Thymus (tissue), 11 donors: ENCODE data around the gene SNRNP200. TPM values are rescaled to one million over a fixed set of nuclear protein-coding genes. Genes with fewer than 3 reads are reported as not detected.
A peak's percentile ranks its signal among the peaks of the same experiment; 100 is the strongest.

Experiments
- DNase-seq, 9 donors: peaks; one replicate each; pipeline ENCODE4 v3.0.0-alpha.2; 2013; ENCODE audit warnings: low spot score in 9 of 9, low read depth in 6 of 9, missing footprints in 1 of 9
- H3K27ac ChIP-seq, 2 donors: one replicate each; pipeline ENCODE4 v1.5.1; 2013; ENCODE audit warnings: control low read depth in 1 of 2, low read depth in 1 of 2, low read length in 1 of 2, mild to moderate bottlenecking in 1 of 2, moderate library complexity in 1 of 2
- H3K27me3 ChIP-seq, 2 donors: one replicate each; pipeline ENCODE4 v1.5.1; 2013; ENCODE audit warnings: low read length in 1 of 2; ENCODE audit not compliant: control insufficient read depth in 2 of 2, insufficient read depth in 1 of 2
- H3K36me3 ChIP-seq, 2 donors: one replicate each; pipeline ENCODE4 v1.5.1; 2013; ENCODE audit warnings: low read length in 1 of 2, mild to moderate bottlenecking in 1 of 2, moderate library complexity in 1 of 2; ENCODE audit not compliant: control insufficient read depth in 2 of 2, insufficient read depth in 2 of 2
- H3K4me1 ChIP-seq, 2 donors: one replicate each; pipeline ENCODE4 v1.5.1; 2013; ENCODE audit warnings: low read length in 2 of 2; ENCODE audit not compliant: control insufficient read depth in 2 of 2, insufficient read depth in 2 of 2
- H3K4me3 ChIP-seq, 2 donors: one replicate each; pipeline ENCODE4 v1.5.1; 2013; ENCODE audit warnings: low read length in 2 of 2, control low read depth in 1 of 2, mild to moderate bottlenecking in 1 of 2
- H3K9me3 ChIP-seq, 2 donors: one replicate each; pipeline ENCODE4 v1.5.1; 2013; ENCODE audit warnings: low read length in 1 of 2, mild to moderate bottlenecking in 1 of 2; ENCODE audit not compliant: control insufficient read depth in 2 of 2, insufficient read depth in 1 of 2
- WGBS: extraction: QIAGEN DNeasy Blood & Tissue Kit; methylation state at CpG from one replicate; pipeline ENCODE4 v1.1.7; 2013; 5-methylcytosine and 5-hydroxymethylcytosine counted together
- polyA plus RNA-seq: library from polyadenylated mRNA; stranded (reverse); fragments of 200-250 nt; gene quantifications from one replicate; pipeline ENCODE4 v1.2.3, GENCODE V29; 2013
- total RNA-seq: library from RNA; stranded (reverse); fragments of 120-200 nt; gene quantifications from one replicate; pipeline ENCODE4 v1.2.4, GENCODE V29; 2013
- donor health status: healthy.

The SNRNP200 gene
- total and polyA plus RNA-seq, 2 donors = 51.1 to 105 TPM

- Histone ChIP-seq H3K4me3 (no peak overlapping the region), H3K4me1 (peaks cover 17 to 36% of the 10 kb centered on the region in 2 donors), H3K27ac (no peak overlapping the region), H3K27me3 (peaks cover 0 to 14% of the 10 kb centered on the region in 2 donors), H3K36me3 (no peaks in the 10 kb centered on the region), H3K9me3 (peaks cover 0 to 4% of the 10 kb centered on the region in 2 donors)
- 97% methylated on average over 3 of the region's 3 CpGs for WGBS
- no peak for DNase-seq
Observed at GRCh38 chr2:96320326-96320725, 15.0 kb upstream of the SNRNP200 start.

DNA sequence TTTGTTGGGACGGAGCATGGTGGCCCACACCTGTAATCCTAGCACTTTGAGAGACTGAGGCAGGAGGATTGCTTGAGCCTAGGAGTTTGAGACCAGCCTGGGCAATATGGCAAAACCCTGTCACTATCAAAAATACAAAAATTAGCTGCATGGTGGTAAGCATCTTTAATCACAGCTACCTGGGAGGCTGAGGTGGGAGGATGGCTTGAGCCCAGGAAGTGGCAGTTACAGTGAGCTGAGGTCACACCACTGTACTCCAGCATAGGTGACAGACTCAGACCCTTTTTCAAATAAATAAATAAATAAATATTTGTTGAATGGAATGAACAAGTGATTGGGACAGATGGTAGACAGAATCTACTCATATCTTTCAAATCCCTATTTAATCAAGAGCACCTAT is 14.1 kb upstream of the SNRNP200 start:
- Histone ChIP-seq H3K4me3 (no peak overlapping the region), H3K9me3 (peaks cover 0 to 4% of the 10 kb centered on the region in 2 donors), H3K4me1 (peaks cover 11 to 34% of the 10 kb centered on the region in 2 donors), H3K27ac (no peak overlapping the region), H3K27me3 (peaks cover 0 to 14% of the 10 kb centered on the region in 2 donors), H3K36me3 (no peaks in the 10 kb centered on the region)
- DNase-seq = no peak
- 88% methylated on average over 1 of the region's 1 CpG for WGBS

DNA sequence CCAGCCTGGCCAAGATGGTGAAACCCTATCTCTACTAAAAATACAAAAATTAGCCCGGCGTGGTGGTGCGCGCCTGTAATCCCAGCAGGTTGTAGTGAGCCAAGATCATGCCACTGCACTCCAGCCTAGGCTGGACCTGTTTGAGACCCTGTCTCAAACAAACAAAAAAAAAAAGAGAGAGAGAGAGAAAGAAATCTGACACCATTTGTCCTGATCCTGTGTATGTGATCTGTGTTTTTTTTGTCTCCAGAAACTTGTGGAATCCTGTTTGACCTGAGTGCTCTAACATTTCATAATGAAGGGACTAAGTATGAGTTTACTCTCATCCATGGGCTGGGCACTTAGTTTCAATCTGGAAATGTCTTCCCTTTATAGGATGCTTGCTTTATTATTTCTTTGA is 13.4 kb upstream of the SNRNP200 start:
- 98% methylated on average over 4 of the region's 4 CpGs for WGBS
- DNase-seq = no peak
- H3K27ac ChIP-seq = no peak overlapping the region
- H3K9me3 ChIP-seq = peaks cover 0 to 4% of the 10 kb centered on the region in 2 donors
- no peaks in the 10 kb centered on the region for H3K36me3 ChIP-seq
- H3K4me1 ChIP-seq = peaks cover 11 to 34% of the 10 kb centered on the region in 2 donors
- H3K27me3 ChIP-seq = peaks cover 0 to 14% of the 10 kb centered on the region in 2 donors
- no peak overlapping the region for H3K4me3 ChIP-seq

- peaks cover 11 to 34% of the 10 kb centered on the region in 2 donors for H3K4me1 ChIP-seq
- peaks cover 0 to 14% of the 10 kb centered on the region in 2 donors for H3K27me3 ChIP-seq
- H3K9me3 ChIP-seq = peaks cover 0 to 4% of the 10 kb centered on the region in 2 donors
- 100% methylated on average over 4 of the region's 4 CpGs for WGBS
- H3K4me3 ChIP-seq = no peak overlapping the region
- H3K27ac ChIP-seq = no peak overlapping the region
- no peak for DNase-seq
- H3K36me3 ChIP-seq = no peaks in the 10 kb centered on the region
Observed at GRCh38 chr2:96317584-96317997, 12.2 kb upstream of the SNRNP200 start.

- Histone ChIP-seq H3K36me3 (no peaks in the 10 kb centered on the region), H3K27me3 (peaks cover 0 to 13% of the 10 kb centered on the region in 2 donors), H3K4me1 (peaks cover 11 to 31% of the 10 kb centered on the region in 2 donors)
Observed at GRCh38 chr2:96316999-96317398, 11.7 kb upstream of the SNRNP200 start.

DNA sequence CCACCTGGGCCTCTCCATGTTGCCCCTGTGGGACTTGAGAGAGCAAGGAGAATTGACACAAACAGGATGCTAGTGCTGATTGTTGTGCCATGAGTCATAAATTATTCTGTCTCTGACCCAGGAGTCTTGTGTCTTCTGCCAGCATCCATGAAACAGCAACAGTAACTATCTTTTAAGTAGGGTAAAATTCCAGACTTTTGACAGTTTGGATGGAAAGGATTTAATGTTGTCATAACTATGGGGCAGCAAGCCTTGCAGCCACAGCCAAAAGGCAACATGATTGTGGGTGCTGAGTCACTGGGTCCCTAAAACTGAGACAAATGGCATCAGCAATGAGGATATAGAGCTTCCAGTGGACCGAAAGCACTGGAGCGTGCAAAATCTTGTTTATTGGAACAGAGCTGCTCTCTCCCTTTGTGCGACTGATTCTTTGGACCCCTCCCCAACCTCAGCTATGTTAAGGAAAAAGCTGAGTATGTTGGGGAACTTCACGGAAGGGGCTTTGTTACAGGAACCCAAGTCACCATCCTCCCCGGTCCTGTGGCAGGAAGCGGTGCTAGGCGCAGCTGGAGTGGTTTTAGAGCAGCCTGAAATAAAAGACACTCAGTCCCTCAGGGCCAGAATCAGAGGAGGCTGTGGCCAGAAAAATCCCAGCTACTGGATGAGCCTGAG is 10.2 kb upstream of the SNRNP200 start:
- DNase-seq = peak in 2 of 9 donors; percentile 21 to 59
- Histone ChIP-seq H3K27ac (peak overlapping the region in 1 of 2 donors; percentile 44), H3K4me1 (peaks cover 11 to 17% of the 10 kb centered on the region in 2 donors), H3K4me3 (no peak overlapping the region), H3K27me3 (no peaks in the 10 kb centered on the region), H3K36me3 (no peaks in the 10 kb centered on the region), H3K9me3 (no peaks in the 10 kb centered on the region)
- WGBS = 9% methylated on average over 7 of the region's 7 CpGs

More at GRCh38 chr2:96316999-96317398, 11.7 kb upstream of the SNRNP200 start:
- H3K9me3 ChIP-seq = peaks cover 0 to 4% of the 10 kb centered on the region in 2 donors
- no peak for DNase-seq
- no peak overlapping the region for H3K27ac ChIP-seq
- no peak overlapping the region for H3K4me3 ChIP-seq

DNA sequence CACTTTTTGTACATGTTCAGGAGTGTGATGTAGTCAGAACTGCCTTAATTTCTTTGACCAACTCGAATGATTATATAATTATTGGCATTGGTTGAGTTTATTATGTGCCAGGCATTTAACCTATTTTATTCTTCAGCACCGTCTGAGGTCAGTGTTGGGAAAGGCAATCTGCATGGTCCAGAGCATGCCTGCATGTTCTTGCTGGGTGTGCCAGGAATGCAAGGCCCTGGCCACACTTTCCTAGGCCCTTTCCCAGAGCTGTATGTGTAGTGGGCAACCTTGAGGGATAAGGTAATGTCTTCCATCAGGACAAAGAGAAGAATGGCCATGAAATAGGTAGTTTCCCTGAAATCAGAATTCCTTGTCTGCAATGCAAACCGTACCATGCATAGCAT is 9.7 kb upstream of the SNRNP200 start:
- no peaks in the 10 kb centered on the region for H3K36me3 ChIP-seq
- 93% methylated on average over 3 of the region's 3 CpGs for WGBS
- DNase-seq = no peak
- no peak overlapping the region for H3K27ac ChIP-seq
- no peaks in the 10 kb centered on the region for H3K27me3 ChIP-seq
- H3K4me1 ChIP-seq = peaks cover 11 to 17% of the 10 kb centered on the region in 2 donors
- H3K9me3 ChIP-seq = no peaks in the 10 kb centered on the region
- no peak overlapping the region for H3K4me3 ChIP-seq

DNA sequence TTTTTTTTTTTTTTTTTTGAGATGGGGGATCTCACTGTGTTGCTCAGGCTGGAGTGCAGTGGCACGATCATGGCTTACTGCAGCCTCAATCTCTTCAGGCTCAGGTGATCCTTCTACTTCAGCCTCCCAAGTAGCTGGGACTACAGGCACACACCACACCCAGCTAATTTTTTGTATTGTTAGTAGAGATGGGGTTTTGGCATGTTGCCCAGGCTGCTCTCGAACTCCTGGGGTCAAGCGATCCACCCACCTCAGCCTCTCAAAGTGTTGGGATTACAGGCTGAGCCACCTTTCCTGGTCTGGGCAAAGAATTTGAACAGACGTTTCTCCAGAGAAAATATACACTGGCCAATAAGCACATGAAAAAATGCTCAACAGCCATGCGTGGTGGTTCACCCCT is 2.9 kb upstream of the SNRNP200 start:
- H3K4me1 ChIP-seq = peaks cover 13 to 17% of the 10 kb centered on the region in 2 donors
- H3K27me3 ChIP-seq = no peaks in the 10 kb centered on the region
- WGBS = 96% methylated on average over 5 of the region's 5 CpGs
- peaks cover 1 to 12% of the 10 kb centered on the region in 2 donors for H3K36me3 ChIP-seq
- H3K9me3 ChIP-seq = no peaks in the 10 kb centered on the region
- no peak overlapping the region for H3K4me3 ChIP-seq
- no peak overlapping the region for H3K27ac ChIP-seq
- no peak for DNase-seq

GRCh38 chr2:96306370-96306769 is 1.0 kb upstream of the SNRNP200 start:
- Histone ChIP-seq H3K27me3 (no peaks in the 10 kb centered on the region), H3K4me1 (peaks cover 15 to 21% of the 10 kb centered on the region in 2 donors), H3K9me3 (no peaks in the 10 kb centered on the region), H3K4me3 (peak overlapping the region in 1 of 2 donors; percentile 91), H3K36me3 (peaks cover 20 to 31% of the 10 kb centered on the region in 2 donors), H3K27ac (peak overlapping the region in 1 of 2 donors; percentile 95)
- no peak for DNase-seq
- WGBS = 95% methylated on average over 3 of the region's 3 CpGs
